Peyer's patch (tissue), 4 donors: ENCODE results near the gene FAR2. TPM values are rescaled to one million over a fixed set of nuclear protein-coding genes. Genes with fewer than 3 reads are reported as not detected.

ENCODE experiments used
- DNase-seq, 3 donors: peaks; one replicate each; pipeline ENCODE4 v3.0.0-alpha.2; 2017 to 2019
- H3K27ac ChIP-seq, 4 donors: fragments of 200-600 bp; sonication (generic); one replicate each; pipeline ENCODE4 v1.5.1; 2016 to 2019
- H3K27me3 ChIP-seq, 2 donors: fragments of 200-600 bp; sonication (generic); one replicate each; pipeline ENCODE4 v1.5.1; 2019
- H3K36me3 ChIP-seq, 3 donors: fragments of 200-600 bp; sonication (generic); one replicate each; pipeline ENCODE4 v1.5.1; 2016 to 2019
- H3K4me1 ChIP-seq, 4 donors: fragments of 200-600 bp; sonication (generic); one replicate each; pipeline ENCODE4 v1.5.1; 2016 to 2019
- H3K4me3 ChIP-seq, 4 donors: fragments of 200-600 bp; sonication (generic); 1 replicate in 3 of 4; 2 replicates in 1 of 4; pipeline ENCODE4 v1.5.1; 2016 to 2019; ENCODE audit warnings: mild to moderate bottlenecking in 1 of 4
- H3K9me3 ChIP-seq, 4 donors: fragments of 200-600 bp; sonication (generic); one replicate each; pipeline ENCODE4 v1.5.1; 2016 to 2019; ENCODE audit warnings: mild to moderate bottlenecking in 1 of 4
- POLR2A ChIP-seq, 2 donors: fragments of 450-650 bp; IDR thresholded peaks; one replicate each; pipeline ENCODE4 v1.5.1; 2017; ENCODE audit warnings: antibody characterized with exemption in 2 of 2, mild to moderate bottlenecking in 2 of 2, moderate library complexity in 2 of 2
- total RNA-seq, 4 donors: library from RNA; depleted of rRNA; stranded (reverse); fragments of >200 nt; gene quantifications; one replicate each; pipeline ENCODE4 v1.1.0, GENCODE V29; 2016
- TF ChIP-seq, protein P1 (sequence below), 6 experiments: fragments of 450-650 bp in 4 of 6; fragments of 200-600 bp in 2 of 6; sonication (generic) in 1 of 6; IDR thresholded peaks; one replicate each; pipeline ENCODE4 v1.5.1; 2017 to 2019; ENCODE audit warnings: antibody characterized with exemption in 6 of 6, mild to moderate bottlenecking in 3 of 6, moderate library complexity in 1 of 6

FAR2 gene
- total RNA-seq, 4 donors from 2014 or later: 31.0 to 52.8 (median 40.1) TPM

DNA sequence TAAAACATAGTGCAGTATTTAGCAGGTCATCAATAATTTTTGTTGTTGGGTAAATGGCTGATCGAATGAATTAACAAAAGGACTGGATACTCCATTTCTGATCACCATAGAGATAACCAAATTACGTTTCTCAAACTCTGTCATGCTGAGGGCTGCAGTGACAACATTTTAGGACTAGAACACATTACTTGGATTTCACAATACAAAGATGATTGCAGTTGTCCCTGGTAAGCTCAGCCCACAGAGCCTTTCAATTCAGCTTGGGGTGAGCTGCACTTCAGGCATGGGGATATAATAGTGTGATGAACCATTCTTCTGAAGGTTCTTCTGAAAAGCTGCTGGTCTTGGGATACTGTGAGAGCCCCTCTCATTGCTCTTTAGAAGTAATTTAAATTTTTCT is 74.3 kb downstream of the FAR2 start:
- Histone ChIP-seq H3K27me3 (no peaks in the 10 kb centered on the region), H3K4me1 (no peaks in the 10 kb centered on the region), H3K36me3 (no peaks in the 10 kb centered on the region), H3K4me3 (no peak overlapping the region), H3K9me3 (no peaks in the 10 kb centered on the region), H3K27ac (no peak overlapping the region)
- DNase-seq: no peak
- TF ChIP-seq, protein P1, sequence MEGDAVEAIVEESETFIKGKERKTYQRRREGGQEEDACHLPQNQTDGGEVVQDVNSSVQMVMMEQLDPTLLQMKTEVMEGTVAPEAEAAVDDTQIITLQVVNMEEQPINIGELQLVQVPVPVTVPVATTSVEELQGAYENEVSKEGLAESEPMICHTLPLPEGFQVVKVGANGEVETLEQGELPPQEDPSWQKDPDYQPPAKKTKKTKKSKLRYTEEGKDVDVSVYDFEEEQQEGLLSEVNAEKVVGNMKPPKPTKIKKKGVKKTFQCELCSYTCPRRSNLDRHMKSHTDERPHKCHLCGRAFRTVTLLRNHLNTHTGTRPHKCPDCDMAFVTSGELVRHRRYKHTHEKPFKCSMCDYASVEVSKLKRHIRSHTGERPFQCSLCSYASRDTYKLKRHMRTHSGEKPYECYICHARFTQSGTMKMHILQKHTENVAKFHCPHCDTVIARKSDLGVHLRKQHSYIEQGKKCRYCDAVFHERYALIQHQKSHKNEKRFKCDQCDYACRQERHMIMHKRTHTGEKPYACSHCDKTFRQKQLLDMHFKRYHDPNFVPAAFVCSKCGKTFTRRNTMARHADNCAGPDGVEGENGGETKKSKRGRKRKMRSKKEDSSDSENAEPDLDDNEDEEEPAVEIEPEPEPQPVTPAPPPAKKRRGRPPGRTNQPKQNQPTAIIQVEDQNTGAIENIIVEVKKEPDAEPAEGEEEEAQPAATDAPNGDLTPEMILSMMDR (IDR thresholded peaks at IDR 0.05): no peak
- no peak for TF ChIP-seq POLR2A (IDR thresholded peaks at IDR 0.05)

- Histone ChIP-seq H3K9me3 (no peaks in the 10 kb centered on the region), H3K36me3 (no peaks in the 10 kb centered on the region), H3K27me3 (no peaks in the 10 kb centered on the region), H3K4me3 (no peak overlapping the region), H3K4me1 (no peaks in the 10 kb centered on the region), H3K27ac (no peak overlapping the region)
- no peak for DNase-seq
- TF ChIP-seq, protein P1 (IDR thresholded peaks at IDR 0.05): no peak
- no peak for TF ChIP-seq POLR2A (IDR thresholded peaks at IDR 0.05)
Measured at GRCh38 chr12:29223956-29224543, 75.0 kb downstream of the FAR2 start.

DNA sequence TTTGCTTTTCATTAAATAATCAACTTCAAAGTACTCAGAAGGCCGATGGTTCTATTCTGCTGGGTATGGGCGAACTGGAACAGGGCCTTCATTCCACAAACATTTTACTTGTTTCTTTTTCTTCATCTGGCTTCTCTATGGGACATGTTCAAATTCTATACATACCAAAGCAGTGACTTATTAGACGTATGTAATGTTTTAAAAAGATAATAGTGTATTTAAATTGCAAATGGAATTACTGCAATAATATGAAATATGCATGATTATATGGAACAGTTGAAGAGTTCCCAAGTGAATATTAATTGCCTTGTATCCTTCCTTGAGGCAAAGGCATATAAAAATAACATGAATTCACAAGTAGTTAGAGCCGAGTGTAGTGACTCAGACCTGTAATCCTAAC is 75.5 kb downstream of the FAR2 start:
- no peak for DNase-seq
- Histone ChIP-seq H3K27me3 (no peaks in the 10 kb centered on the region), H3K9me3 (no peaks in the 10 kb centered on the region), H3K4me1 (no peaks in the 10 kb centered on the region), H3K4me3 (no peak overlapping the region), H3K36me3 (no peaks in the 10 kb centered on the region), H3K27ac (no peak overlapping the region)
- TF ChIP-seq, protein P1 (IDR thresholded peaks at IDR 0.05): no peak
- TF ChIP-seq POLR2A (IDR thresholded peaks at IDR 0.05): no peak

GRCh38 chr12:29225834-29226233 is 76.8 kb downstream of the FAR2 start:
- H3K36me3 ChIP-seq: no peaks in the 10 kb centered on the region
- H3K4me1 ChIP-seq: no peaks in the 10 kb centered on the region
- DNase-seq: no peak
- no peaks in the 10 kb centered on the region for H3K27me3 ChIP-seq
- no peak for TF ChIP-seq POLR2A (IDR thresholded peaks at IDR 0.05)
- TF ChIP-seq, protein P1 (IDR thresholded peaks at IDR 0.05): no peak
- H3K4me3 ChIP-seq: no peak overlapping the region
- H3K9me3 ChIP-seq: no peaks in the 10 kb centered on the region
- no peak overlapping the region for H3K27ac ChIP-seq

GRCh38 chr12:29226616-29227015 is 77.5 kb downstream of the FAR2 start:
- TF ChIP-seq, protein P1 (IDR thresholded peaks at IDR 0.05): no peak
- TF ChIP-seq POLR2A (IDR thresholded peaks at IDR 0.05): no peak
- DNase-seq: no peak
- Histone ChIP-seq H3K4me1 (no peaks in the 10 kb centered on the region), H3K27me3 (no peaks in the 10 kb centered on the region), H3K9me3 (no peaks in the 10 kb centered on the region), H3K4me3 (no peak overlapping the region), H3K27ac (no peak overlapping the region), H3K36me3 (no peaks in the 10 kb centered on the region)
